Measurements from ENCODE around the gene PIK3CD.
"Not testable (repeated sequence)": the region's sequence is repeated elsewhere in the genome, so short reads cannot be mapped to it uniquely, and the experiment has no call there.

PIK3CD gene

DNA sequence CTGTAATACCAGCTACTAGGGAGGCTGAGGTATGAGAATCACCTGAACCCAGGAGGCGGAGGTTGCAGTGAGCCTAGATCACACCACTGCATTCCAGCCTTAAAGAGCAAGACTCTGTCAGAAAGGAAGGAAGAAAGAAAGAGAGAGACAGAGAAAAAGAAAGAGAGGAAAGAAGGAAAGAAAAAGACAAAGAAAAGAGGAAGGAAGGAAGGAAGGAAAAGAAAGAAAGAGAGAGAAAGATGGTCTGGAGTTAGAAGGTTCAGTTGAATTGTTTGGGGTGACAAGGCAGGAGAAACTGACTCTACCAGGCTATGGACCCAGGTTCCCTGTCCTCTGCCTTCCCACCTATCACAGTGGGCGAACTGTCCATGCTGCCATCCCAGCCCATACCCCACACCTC, 27.4 kb upstream of the PIK3CD start:
- no peak for DNase-seq

DNA sequence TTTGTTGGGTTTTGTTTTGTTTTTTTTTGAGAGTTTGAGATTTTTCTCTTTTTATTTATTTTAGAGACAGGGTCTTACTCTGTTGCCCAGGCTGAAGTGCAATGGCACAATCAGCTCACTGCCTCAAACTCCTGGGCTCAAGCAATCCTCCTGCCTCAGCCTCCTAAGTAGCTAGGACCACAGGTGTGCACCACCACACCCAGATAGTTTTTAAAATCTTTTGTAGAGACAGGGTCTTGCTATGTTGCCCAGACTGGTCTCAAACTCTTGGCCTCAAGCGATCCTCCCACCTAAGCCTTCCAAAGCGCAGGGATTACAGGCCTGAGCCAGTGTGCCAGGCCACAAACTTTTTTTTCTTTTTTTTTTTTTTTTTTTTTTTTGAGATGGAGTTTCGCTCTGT, 26.5 kb upstream of the PIK3CD start:
- not testable (repeated sequence) for DNase-seq

DNA sequence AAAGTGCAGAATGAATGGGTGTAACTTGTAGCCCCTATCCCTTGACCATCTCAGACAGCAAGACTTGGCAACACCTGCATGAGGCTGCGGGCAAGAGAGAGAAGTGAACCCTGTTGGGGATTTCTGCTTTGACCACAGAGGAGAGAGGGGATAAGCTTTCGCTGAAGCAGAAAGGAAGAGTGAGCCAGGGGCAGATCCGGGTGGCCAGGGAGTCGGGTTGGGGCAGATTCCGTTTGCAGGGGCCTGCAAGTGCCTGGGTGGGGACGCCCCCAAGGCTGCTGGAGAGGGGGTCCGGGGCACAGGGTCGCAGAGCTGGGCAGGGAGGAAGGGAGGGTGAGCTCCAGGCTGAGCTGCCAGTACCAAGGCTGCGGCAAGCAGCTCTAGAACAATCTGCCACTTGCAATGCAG, 25.3 kb upstream of the PIK3CD start:
- no peak for DNase-seq

GRCh38 chr1:9628541-9629444, 22.7 kb upstream of the PIK3CD start:
- no peak for DNase-seq

- DNase-seq: no peak
These were observed 21.9 kb upstream of the PIK3CD start for GRCh38 chr1:9629445-9630201.

DNA sequence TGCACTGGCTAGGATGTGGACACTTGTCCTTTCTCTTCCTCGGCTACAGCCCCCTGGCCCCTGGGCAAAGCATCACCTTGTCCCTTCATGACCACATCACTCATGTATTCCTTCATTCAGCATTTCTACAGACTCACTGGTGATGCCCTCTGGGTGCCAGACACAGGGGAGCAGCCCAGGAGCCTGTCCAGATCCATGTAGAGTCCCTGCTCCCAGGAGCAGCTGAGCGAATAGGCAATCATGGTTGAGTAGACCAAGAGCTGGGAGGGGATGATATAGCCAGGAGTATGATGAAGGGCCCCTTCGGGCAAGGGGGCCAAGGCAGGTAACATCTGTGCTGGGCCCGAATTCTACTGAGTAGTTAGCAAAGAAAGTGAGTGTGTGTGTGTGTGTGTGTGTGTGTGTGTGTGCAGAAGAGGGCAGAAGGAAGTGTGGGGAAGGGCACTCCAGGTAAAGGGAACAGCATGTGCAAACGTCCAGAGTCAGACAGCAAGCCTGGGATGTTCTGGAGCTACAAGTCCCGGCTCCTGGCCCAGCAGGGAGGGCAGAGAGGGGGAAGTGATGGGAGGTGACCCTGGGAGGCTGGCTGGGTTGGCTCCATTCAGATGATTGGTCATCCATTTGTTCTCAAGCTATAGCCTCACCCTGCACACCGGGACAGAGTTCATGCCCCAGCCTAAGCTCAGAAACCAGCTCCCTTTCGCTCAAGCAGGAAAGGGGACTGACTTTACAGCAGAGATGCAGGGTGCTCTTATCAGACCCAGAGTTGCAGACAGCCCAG, 21.0 kb upstream of the PIK3CD start:
- no peak for DNase-seq

DNA sequence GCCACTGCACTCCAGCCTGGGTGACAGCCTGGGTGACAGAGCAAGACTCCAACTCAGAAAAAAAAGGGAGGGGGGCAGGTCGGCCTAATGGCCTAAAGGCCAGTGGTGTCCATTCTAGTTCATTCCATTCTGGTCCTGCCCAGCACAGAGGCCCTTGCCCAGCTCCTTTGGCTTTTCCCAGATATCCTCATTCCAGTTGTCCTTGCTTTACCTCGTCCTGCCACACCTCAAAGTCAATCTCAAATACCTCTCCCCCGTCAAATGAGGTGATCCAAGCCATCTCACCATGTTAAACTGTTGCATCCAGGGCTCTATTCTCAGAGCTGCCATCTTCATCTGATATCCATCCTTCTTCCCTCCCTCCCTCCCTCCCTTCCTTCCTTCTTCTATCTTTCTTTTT, 19.9 kb upstream of the PIK3CD start:
- no peak for DNase-seq

DNA sequence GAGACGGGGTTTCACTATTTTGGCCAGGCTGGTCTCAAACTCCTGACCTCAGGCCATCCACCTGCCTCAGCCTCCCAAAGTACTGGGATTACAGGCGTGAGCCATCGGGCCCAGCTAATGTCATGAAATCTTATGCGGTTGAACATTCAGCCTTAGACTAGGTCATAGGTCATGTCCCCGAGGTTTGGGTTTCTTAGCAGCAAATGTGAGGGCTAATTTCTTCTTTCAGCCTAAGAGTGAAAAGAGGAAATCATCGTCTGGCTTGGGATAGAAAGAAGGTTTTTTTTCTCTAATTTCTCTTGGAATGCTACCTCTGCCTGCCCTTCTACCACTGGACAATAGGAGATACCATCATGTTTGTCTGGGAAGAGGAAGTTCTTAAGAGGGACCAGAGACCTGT, 18.0 kb upstream of the PIK3CD start:
- DNase-seq: no peak

- DNase-seq: no peak
These were observed 16.9 kb upstream of the PIK3CD start for GRCh38 chr1:9634582-9634981.

GRCh38 chr1:9639227-9639626, 12.3 kb upstream of the PIK3CD start:
- DNase-seq: no peak

DNA sequence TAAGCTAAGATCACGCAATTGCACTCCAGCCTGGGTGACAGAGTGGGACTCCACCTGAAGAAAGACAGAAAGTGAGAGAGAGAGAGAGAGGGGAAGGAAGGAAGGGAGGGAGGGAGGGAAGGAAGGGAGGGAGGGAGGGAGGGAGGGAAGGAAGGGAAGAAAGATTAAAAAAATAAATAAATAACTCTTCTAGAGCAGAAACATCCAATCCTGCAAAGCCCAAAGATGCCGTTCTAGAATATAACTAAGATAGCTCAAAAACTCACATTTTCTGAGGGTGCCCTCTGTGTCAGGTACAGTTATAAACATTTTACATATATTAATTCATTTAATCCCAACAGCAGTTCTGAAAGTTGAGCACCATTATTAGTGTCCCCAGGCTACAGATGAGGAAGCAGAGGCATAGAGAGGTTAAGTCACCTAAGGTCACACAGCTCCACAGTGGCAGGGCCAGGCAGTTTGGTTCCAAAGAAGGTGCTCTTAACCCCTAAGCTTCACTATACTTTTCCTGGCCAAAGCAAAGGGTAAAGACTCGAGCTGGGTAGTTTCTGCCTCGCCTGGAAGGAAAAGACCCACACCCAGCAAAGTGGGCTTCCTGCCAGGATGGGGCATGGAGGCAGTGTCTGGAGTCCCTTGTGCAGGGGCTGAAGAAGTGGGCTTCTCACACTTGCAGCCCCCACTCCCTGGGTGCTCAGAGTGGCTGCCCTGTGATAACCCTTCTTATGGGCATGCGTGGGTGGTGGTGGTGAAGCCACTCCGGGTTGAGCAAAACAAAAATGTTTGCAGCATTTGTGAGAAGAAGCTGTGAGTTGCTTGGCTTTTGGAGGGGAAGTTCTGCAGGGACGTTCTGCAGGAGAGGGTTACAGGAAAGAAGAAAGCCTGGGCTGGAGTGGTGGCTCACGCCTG, 7.9 kb upstream of the PIK3CD start:
- no peak for DNase-seq

GRCh38 chr1:9646037-9646436, 5.5 kb upstream of the PIK3CD start:
- no peak for DNase-seq

GRCh38 chr1:9648171-9648570, 3.4 kb upstream of the PIK3CD start:
- DNase-seq: no peak

DNA sequence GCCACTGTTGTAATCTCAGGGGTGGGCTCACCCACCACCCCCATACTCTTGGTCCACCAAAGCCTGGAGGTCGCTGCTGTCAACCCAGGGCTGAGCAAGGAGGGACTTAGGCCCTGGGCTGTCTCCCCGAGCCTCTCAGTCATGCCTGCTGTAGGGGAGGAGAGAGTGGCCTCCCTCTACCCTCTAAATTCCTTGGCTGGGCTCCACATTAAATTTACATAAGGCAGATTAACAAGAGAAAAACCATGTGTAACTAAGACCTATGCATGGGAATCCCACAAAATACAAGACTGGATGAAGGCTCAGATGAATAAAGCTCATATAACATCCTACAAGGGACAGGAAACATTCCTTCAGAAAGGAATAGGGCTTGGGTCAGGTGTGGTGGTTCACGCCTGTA, 1.8 kb upstream of the PIK3CD start:
- no peak for DNase-seq

DNA sequence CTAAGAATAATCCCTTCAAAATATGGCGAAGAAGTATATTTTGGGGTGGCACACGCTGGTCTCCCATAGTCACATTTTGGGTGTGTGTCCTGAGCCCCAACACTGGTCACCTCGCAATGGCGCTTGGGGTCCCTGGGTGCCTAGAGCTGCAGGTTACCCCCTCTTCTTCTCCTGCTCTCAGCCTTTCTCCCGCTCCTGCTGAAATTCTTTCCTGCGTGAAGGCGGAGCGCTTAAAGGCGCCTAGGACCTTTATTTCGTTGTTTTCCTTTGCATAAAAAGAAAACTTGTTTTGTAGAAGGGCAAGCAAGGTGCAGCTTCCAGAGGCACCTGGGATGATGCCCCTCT, 339 bp upstream of the PIK3CD start:
- DNase-seq: no peak

GRCh38 chr1:9652379-9653209, 1.1 kb downstream of the PIK3CD start:
- DNase-seq: no peak

DNA sequence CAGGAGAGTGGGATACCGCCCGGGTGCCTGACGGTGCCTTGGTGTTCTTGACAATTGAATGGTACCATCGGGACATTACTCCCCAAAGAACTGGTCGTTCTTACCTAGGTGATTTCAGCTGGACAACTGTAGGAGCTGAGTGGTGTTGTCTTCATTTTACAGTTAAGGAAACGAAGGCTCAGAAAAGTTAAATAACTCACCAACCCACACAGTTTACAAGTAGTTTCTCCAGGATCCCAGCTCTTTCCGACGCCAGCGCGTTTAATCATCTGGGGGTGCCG, 1.6 kb downstream of the PIK3CD start:
- no peak for DNase-seq

- no peak for DNase-seq
These were observed 2.0 kb downstream of the PIK3CD start for GRCh38 chr1:9653491-9654050.

GRCh38 chr1:9654051-9654833, 2.7 kb downstream of the PIK3CD start:
- DNase-seq: no peak
